Measurements from ENCODE around the gene LY6G6D.
A peak's percentile ranks its signal among the peaks of the same experiment; 100 is the strongest.

The LY6G6D gene

DNA sequence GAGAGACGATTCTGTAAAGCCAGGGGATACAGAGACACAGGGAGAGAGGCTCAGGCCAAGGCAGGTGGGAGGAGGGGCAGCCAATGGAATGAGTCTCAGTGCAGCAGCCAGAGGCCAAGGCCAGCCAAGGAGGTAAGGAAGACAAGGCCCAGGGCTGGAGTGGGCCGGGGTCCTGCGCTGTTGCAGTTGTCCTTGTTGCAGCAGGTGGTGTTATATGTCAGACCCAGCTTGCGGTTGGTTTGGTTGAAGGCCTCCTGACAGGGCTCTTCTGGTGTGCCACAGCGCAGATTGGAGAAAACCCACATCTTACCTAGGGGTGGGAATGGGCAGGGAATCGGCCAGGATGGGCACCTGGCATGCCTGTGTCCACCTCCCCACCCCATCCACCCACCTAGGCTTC, 3.9 kb downstream of the LY6G6D start:
- DNase-seq (ENCODE audit: low read depth in 3 of 3): no peak

DNA sequence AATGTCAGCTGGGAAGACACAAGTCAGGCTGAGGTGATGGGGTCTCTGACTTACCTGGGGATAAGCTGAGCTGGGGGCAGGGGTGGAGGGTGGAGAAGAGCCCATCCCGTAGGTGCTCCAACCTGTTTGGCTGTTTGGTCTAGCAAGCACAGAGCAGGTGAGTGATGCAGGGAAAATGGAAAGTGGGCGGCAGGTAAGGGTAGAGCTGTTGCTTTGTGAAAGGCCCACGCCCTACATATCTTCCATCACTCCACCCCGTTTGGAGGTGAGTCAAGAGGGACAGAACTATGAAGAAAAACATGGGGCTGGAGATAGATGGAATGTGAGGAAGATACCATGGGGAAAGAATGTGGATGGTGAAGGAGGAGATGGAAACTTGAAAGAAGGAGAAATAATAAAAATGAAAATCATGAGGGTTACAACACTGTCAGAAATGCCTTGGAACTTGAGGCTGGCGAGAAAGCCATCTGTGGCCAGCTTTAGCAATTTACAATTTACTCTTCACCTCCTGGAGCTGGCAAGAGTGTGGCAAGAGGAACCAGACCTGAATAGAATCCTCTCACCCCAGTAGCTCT, 5.1 kb downstream of the LY6G6D start:
- DNase-seq (ENCODE audit: low read depth in 3 of 3): no peak

DNA sequence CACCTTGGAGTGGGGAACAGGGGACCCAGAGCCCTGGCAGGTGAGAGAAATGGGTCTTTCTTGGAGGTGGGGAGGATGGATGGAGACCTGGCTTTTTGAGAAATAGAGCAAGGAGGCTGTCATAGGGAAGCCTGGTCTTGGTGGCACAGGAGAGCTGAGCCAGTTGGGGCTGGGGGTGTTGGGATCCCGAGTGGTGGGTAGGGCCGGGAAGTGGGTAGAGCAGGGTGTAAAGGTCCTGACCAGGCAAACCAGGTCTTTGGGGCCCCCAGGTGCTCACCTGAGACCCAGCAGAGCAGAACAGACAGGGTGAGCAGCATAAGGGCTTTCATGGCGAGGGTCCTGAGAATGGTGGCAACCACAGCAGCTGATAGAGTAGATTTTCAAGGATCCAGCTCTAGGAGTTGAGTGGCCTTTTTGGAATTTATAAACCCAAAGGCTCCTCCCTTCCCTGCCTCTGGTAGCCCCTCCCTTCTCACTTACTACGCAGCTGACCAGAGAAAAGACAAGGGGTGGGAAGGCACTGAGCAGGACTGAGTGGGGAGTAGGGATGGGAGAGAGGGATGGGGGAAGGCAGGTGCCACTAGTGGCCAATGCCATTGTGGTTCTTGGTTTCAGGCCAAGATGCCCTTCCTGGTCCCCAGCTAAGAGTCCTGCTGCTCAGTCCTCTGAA, 6.3 kb downstream of the LY6G6D start, which contains the start of gene LY6G6C:
LY6G6C (minus strand) TSS at position 396 of the 670 bp plus-strand sequence; CDS start at position 329, 67 bp downstream.
- DNase-seq (ENCODE audit: low read depth in 3 of 3): no peak

DNA sequence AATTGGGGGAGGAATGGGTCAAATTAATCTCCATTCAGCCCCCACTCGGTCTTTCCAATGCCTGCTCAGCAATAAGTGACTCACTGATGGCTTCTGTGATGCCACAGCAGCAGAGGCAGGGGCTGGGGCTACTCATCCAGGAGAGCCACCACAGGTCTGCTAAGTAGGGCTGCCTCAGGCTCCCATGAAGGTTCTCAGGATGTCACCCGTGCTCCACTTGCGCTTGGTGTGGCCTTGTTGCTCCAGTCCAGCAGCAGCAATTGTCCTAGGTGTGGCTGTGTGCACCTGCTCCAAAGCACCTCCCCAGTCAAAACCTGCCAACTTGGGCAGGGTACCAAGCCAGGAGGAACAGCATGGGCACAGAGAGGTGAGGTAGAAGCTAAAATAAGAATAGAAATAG, 7.0 kb downstream of the LY6G6D start:
- DNase-seq (ENCODE audit: low read depth in 3 of 3): no peak

DNA sequence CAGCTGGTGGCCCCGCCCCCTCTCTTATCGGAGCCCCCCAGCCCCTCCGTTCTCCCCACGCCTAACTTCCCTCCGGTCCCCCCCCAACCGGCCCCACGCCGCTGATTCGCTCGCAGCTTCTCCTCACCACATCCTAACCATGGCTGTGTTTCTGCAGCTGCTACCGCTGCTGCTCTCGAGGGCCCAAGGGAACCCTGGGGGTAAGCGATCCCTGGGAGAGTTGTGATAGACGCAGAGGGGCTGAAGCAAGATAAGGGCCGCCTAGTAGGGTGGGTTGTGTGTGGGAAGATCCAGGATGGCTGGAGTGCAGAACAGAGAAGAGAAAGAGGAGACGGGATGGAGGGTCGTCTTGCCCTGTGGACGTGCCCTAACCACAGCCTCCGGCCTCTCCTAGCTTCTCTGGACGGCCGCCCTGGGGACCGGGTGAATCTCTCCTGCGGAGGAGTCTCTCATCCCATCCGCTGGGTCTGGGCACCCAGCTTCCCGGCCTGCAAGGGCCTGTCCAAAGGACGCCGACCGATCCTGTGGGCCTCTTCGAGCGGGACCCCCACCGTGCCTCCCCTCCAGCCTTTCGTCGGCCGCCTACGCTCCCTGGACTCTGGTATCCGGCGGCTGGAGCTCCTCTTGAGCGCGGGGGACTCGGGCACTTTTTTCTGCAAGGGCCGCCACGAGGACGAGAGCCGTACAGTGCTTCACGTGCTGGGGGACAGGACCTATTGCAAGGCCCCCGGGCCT, 8.3 kb downstream of the LY6G6D start, which contains the start of gene MPIG6B:
MPIG6B (plus strand) TSS at position 129 of the 735 bp plus-strand sequence; CDS start at position 140, 11 bp downstream.
- DNase-seq (ENCODE audit: low read depth in 3 of 3): no peak

DNA sequence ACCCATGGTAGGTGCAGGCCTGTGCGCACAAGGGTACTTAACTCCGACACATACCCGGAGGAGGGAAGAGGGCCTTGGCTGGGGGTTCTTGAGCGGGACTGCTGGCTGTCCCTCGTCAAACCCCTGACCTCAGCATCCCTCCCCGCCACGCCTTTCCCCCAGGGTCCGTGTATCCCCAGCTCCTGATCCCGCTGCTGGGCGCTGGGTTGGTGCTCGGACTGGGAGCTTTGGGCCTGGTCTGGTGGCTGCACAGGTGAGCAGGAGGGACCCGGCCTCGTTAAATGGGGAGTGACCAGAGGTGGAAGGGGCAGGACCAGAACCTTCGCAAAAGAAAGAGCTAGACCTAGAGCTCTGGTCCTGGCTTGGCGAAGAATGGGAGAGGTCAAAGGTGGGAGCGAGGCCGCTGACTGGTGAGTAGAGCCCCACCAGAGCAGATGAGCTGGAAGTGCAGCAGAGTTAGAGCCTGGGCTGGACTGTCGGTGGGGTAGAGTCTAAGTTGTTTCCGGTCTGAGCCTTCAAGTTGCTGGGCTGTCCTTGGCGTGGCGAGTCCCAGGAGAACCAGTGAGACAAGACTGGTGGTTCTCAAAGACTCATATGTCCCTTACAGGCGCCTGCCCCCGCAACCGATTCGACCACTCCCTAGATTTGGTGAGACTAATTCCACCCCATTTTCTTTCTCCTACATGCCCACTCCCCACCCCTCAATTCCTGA, 9.0 kb downstream of the LY6G6D start:
- DNase-seq (ENCODE audit: low read depth in 3 of 3): no peak

DNA sequence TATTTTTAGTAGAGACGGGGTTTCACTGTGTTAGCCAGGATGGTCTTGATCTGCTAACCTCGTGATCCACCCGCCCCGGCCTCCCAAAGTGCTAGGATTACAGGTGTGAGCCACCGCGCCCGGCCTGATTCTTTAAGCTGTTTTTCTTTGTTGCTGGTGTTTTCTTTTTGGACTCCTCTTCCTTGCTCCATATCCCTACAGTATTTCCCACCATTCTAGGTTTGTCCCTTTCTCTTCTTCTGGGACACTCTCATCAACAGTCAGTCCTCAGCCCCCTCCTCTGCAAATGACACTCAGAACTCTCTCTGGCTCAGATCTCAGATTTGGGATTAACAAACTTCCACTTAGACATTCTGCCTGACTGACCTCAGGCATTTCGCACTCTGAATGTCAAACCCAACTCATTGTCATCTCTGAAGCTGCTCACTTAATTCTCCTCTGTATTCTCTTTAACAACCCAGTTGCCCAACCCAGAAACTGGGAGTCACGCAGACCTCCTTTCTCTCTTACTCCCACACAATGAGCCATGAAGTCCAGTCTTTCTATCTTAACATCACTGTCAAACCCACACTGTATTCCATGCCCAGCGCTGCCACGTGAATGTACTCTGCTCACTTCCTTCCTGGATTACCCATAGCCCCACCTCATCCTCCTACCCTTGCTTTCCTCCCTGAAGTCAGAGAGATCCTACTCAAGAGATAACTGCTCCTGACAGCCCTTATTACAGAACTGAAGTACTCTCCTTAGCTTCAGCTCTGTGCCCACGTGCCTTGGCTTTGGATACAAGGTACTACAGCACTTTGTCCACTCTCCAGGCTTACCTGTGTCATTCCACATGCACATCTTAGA, 10.6 kb downstream of the LY6G6D start:
- no peak for DNase-seq (ENCODE audit: low read depth in 3 of 3)

DNA sequence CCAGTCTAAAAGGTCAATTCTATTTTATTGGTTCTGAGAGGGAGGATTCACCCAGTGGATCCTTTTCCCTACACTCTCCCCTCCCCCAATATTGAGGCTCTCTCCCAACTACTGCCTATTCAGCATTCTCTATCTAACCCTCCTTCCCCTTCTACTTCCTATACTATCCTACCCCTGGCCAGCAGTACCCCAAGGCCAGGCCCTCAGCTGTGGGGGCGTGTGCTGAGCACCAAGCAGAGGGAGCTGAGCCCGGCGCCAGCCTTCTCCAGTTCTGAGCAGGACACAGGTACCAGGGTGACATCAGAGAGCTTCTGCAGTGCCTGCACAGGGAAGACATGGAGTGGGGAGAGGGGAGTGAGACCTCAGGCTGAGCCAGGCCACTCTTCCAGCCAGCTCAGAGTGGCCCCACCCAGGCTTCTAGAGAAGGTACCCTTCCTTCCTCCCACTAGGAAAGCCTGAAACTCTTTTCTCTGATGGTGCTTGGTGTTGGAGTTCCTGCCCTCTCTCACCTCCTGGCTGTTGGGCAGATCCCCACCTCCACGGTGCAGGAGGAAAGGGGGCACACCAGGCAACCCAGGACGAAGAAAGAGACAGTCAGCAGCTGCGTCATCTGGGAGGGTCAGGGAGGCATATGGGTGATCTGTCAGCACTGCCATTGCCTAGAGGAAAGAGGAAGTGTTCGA, 12.0 kb downstream of the LY6G6D start:
- DNase-seq (ENCODE audit: low read depth in 3 of 3): no peak

DNA sequence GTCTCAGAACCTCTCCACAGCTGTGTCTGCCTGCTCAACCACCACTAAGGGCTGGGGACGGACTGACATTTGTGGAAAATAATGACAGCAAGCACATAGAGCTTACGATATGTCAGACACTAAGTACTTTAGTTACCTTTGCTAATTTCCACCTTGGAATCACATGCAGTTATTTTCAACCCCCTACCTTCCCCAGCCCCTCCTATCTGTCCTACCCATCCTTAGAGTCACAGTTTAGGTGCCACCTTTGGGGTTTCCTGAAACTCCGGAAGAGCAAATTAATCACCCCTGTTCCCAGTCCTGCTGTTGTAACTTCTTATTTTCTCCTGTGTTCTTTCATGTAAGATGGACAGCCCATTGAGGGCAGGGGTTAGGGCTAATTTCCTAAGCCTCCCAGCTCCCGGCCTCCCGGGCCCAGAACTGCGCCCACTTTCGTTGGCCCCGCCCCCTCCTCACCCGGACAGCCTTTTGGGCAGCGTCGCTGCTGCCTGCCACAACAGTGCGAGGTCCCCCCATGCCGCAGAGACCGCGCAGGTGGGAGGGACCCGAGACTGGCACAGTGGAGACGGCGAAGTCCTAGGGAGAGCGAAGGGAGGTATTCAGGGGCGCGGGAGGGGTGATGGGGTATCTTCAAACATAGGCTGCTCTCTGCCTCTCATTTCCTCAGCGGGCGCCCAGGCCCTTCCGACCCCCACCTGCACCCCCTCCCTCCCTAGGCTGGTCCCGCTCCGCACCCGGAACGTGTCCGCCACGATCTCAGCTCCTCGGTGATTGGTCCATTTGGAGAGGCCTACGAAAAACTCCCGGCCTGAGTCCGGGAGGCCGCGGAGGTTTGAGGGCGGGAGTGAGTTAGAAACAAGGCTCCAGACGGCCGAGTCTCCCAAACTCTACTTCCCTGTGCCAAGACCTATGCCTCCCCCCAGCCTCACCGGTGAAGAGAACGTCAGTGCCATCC, 12.8 kb downstream of the LY6G6D start:
- no peak for DNase-seq (ENCODE audit: low read depth in 3 of 3)

DNA sequence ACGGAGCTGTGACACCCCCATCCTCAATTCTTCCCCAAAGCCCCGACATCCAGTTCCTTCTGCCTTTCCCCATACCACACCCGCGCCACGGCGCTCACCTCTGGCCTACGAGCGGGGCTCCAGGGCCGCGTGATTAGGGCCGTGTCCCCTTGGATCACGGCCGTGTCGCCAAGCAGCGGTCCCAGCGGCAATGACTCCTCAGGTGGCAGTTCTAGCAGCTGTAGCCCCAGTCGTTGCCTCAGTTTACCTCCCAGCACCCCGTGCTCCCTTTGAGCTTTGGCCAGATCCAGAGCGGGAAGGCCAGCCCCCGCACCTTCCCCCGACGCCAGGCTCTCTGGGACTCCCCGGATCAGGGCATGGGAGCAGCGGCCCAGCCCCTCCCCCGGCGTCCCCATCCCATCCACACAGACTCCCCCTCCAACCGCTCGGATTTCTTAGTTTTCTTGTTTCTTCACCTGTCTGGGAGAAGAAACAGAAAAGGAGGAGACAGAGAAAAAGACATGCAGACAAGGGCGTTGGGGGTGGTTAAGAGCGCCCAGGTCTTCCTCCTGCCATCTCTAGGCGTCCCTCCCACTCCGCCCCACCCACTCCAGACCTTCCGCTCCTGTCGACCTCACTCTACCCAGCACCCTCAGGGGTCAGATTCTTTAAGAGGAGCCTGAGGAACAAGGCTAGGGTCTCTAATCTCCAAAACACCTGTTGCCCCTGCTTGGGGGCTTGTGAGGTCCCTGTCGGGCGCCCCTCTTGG, 13.8 kb downstream of the LY6G6D start, which contains the start of gene DDAH2:
DDAH2 (minus strand) TSS at position 533 of the 748 bp plus-strand sequence; CDS start at position 395, 138 bp downstream.
- no peak for DNase-seq (ENCODE audit: low read depth in 3 of 3)

DNA sequence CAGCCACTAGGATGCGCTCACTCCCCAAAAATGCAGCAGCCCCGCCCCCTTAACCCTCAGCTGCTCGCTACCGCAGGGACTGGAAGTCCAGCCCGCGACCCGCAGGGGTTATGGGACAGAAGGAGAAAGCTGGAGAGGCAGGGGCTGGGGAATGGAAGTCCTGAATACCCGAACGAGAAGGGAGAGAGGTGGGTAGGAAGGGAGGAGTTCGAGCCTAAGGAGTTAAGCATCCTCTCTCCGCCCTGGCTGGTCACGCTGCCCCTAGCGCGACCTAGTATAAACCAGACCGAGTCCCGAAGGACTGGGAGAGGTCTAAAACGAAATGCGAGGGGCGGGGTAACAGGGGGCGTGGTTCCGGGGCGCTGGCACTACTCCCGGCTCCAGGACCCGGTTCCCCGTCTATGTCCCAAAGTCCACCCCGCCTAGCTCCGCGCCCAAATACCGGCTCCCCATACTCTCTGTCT, 14.4 kb downstream of the LY6G6D start:
- DNase-seq (ENCODE audit: low read depth in 3 of 3): peak; percentile 63 to 68 (median 66)

DNA sequence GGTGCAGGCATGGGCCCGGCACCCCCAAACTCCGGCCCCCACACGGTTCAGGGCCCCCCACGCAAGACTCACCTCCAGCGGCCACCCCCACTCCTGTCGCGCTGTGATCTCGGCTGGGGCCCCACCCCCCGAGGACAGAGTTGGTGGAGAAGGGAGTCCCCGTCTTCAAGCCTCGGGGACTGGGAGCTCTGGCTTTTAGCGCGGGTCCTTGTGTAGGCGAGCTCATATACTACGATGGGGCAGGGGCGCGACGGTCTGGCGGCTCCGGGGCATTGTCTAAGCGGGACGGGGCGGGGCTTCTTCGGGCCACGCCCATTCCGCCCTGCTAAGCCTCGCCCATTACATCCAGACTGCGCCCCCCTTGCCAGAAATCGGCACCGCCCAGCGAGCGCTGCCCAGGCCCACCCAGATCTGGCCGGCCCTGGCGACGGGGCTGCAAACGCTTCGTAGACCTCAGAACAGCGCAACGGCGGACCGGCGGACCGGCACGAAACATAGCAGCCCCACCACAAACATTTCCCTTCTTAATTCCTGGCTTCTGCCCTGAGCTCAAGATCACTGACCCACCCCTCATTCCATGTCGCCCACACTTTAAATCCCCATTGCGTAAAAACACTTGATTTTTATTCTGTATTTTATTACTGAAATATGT, 15.0 kb downstream of the LY6G6D start:
- peak in 2 of 3 experiments; percentile 45 to 62 for DNase-seq (ENCODE audit: low read depth in 3 of 3)

DNA sequence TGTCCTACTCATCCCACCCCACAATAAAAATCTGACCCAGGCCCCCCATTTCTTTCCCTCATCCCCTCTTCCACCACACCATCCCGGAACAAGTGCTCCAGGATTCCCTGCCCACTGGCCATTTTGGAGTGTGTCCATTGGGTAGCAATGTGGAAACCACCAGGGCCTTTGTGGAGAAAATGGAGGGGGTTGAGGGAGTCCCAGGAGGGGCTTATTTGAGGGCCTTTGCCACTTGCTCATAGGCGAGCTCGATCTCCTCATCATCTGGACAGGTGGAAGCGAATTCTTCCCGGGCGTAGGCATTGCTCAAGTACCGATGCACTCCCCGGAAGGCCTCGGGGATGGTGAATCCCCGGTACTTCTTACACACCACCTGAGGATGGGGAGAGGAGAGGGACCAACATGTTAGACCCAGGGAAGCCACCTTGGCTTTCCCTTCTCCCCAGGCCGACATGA, 15.5 kb downstream of the LY6G6D start:
- no peak for DNase-seq (ENCODE audit: low read depth in 3 of 3)

DNA sequence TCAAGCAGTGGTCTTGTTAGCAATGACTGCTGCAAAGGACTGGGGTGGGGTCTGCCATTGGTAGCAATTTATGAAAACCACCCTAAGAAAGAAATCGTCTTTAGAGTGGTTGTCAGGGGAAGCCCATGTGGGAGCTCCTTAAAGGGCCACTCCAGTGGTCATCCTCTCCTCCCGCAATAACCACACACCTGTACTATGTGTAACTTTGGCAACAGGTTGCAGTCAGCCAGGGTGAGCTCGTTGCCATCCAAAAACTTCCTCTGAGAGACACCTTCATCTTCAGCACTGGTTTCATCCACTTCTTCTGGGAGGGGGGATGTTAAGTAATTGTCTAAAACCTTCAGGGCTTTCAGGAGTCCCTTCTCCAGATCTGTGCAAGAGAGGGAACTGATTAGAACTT, 16.9 kb downstream of the LY6G6D start:
- DNase-seq (ENCODE audit: low read depth in 3 of 3): no peak

DNA sequence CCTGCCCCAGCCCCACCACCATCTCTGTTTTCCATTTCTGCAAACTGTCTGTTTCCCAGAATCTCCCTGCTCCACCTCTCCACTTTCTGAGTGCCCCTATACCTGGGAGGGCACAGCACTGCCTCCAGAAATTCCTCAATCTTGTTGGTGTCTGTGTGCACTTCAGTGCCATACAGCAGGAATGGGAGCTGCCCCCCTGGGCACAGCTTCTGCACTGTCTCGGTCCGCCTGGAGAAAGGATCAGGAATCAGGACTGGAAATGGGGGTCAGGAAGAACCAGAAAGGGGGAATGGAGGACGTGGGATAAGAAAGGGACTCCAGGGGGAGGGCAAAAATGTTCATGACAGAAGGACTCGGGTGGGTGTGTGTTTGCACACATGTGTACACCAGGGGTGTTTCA, 18.6 kb downstream of the LY6G6D start:
- DNase-seq (ENCODE audit: low read depth in 3 of 3): no peak

DNA sequence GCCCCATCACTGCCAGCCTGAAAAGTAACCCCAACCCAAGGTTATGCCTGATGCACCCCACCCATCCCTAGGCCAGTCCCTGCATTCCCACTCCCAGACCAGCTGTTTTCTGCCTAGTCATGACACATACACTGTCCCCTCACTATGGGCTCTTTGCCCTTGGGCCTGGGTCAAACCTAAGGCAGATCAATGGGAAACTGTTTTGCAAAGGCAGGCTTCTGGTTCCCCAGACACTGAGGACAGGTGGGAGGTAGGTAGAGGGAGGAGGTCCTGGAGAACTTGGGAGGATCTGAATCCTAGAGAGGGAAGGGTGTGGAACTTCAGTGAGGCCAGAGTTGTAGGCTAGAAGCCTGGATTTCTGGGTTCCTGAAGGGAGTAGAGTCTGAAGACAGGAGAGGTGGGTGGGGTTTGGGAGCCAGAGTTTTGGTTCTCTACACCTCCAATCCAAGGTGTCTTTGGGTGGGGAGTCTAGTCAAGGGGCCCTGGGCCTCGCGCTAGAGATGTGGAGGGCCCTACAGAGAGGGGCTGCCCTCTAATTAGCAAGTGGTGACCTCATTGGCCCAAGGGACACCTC, 19.2 kb downstream of the LY6G6D start:
- DNase-seq (ENCODE audit: low read depth in 3 of 3): no peak

DNA sequence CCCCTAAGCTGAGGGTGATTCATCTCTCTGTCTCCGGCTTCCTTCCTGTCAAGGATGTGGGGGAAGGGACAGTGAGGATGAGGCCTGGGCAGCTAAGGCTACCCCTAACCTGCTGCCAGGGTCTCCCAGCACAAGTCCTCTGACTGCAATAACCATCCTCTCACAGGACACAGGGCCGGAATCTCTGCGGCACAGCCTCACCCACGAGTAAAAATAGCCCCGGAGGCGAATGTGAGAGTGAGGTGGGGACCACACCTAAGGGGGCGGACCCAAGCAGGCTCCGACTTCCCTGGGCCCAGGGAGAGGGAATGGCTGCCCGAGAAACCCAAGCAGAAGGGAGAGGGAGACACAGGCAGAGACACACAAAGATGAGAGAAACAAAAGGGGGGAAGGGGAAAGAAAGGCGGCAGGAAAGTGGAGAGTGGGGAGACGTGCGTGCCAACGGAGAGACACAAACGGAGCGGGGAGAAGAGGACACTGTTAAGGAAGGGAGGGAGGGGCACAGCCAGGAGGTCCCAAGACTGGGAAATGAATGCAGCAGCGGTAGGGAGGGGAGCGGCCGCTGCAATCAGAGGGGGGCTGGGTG, 19.8 kb downstream of the LY6G6D start:
- peak in 1 of 3 experiments; percentile 33 for DNase-seq (ENCODE audit: low read depth in 3 of 3)
